HepG2 (cell line): Measurements from ENCODE around the gene GLRX5. TPM values are rescaled to one million over a fixed set of nuclear protein-coding genes. Genes with fewer than 3 reads are reported as not detected.

Experiments
- ATAC-seq: fragments of 200-7000 bp; cut with Tn5 transposase; 3 replicates; pipeline ENCODE4 v1.9.1; 2020; ENCODE audit warnings: mild to moderate bottlenecking, moderate library complexity
- BruUV-seq: library from RNA; stranded (reverse); fragments of 400-500 nt; replicated peaks from 2 replicates; lab custom pipeline; 2021; lab: Mats Ljungman, UMichigan
- CTCF ChIA-PET: fragments of 300-600 bp; formaldehyde crosslinking; extraction: SDS; loops from one replicate; lab custom pipeline; 2021; ENCODE audit warnings: low total read pairs, inconsistent platforms, low intra/inter-chr PET ratio; lab: Yijun Ruan, JAX
- POLR2A ChIA-PET: fragments of 350-600 bp; sonication (Branson Sonifier 250); formaldehyde crosslinking; loops from one replicate; lab custom pipeline; 2020; ENCODE audit warnings: antibody characterized with exemption, inconsistent platforms; lab: Yijun Ruan, JAX
- DNase-seq: peaks from one replicate; pipeline ENCODE4 v3.0.0-alpha.2; 2015; ENCODE audit warnings: low spot score
- FAIRE-seq: peaks from 3 replicates; lab custom pipeline; 2011; peaks lifted over from hg19 to GRCh38; lab: Jason Lieb, UNC
- H2AFZ ChIP-seq: one replicate; pipeline ENCODE4 v1.6.1; 2011; ENCODE audit warnings: low read length, inconsistent platforms
- H3K27ac ChIP-seq: fragments of 300-600 bp; 3 replicates; pipeline ENCODE4 v1.8.0; 2011; ENCODE audit warnings: mixed run types, mild to moderate bottlenecking, mixed read lengths, low read length, inconsistent platforms; ENCODE audit not compliant: insufficient read depth; ENCODE audit errors: extremely low read length
- H3K27me3 ChIP-seq, 2 experiments: fragments of 200-600 bp in 1 of 2; 2 replicates in 1 of 2; 3 replicates in 1 of 2; pipeline versions ENCODE4 v1.6.0 to v1.8.0; 2011; ENCODE audit warnings: low read length in 2 of 2, mild to moderate bottlenecking in 2 of 2, moderate library complexity in 2 of 2, inconsistent platforms in 1 of 2; ENCODE audit not compliant: insufficient read depth in 2 of 2, control insufficient read depth in 1 of 2
- H3K36me3 ChIP-seq, 2 experiments: fragments of 200-600 bp in 1 of 2; replicated peaks in 1 of 2; 2 replicates in 1 of 2; 3 replicates in 1 of 2; pipeline versions ENCODE4 v1.5.1 to v1.8.0; 2011; ENCODE audit warnings: low read length in 2 of 2, inconsistent platforms in 1 of 2; ENCODE audit not compliant: insufficient read depth in 2 of 2, control insufficient read depth in 1 of 2
- H3K4me1 ChIP-seq: 2 replicates; pipeline ENCODE4 v1.5.1; 2012; ENCODE audit warnings: low read length, inconsistent platforms; ENCODE audit not compliant: insufficient read depth
- H3K4me2 ChIP-seq: 2 replicates; pipeline ENCODE4 v1.6.0; 2011; ENCODE audit warnings: low read depth, low read length, inconsistent platforms
- H3K4me3 ChIP-seq, 3 experiments: fragments of 200-600 bp in 1 of 3; sonication (generic), shearing (Covaris generic) in 1 of 3; replicated peaks in 1 of 3; 2 replicates each; pipeline ENCODE4 v1.5.1; 2011 to 2016; ENCODE audit warnings: low read length in 3 of 3, inconsistent platforms in 2 of 3, low read depth in 2 of 3, mild to moderate bottlenecking in 2 of 3, control low read depth in 1 of 3, mixed read lengths in 1 of 3; ENCODE audit not compliant: insufficient read depth in 1 of 3
- H3K79me2 ChIP-seq: one replicate; pipeline ENCODE4 v1.6.1; 2011; ENCODE audit warnings: low read length, inconsistent platforms; ENCODE audit not compliant: insufficient read depth
- H3K9ac ChIP-seq: 2 replicates; pipeline ENCODE4 v1.6.0; 2011; ENCODE audit warnings: mild to moderate bottlenecking, low read depth, low read length, inconsistent platforms; ENCODE audit not compliant: insufficient read depth
- H3K9me3 ChIP-seq: 2 replicates; pipeline ENCODE4 v1.5.1; 2012; ENCODE audit warnings: mild to moderate bottlenecking, low read length
- H4K20me1 ChIP-seq: 2 replicates; pipeline ENCODE4 v1.6.0; 2011; ENCODE audit warnings: inconsistent platforms, mild to moderate bottlenecking, low read length, moderate library complexity; ENCODE audit not compliant: insufficient read depth
- SETDB1 ChIP-seq: sonication (generic); formaldehyde crosslinking; IDR thresholded peaks from 2 replicates; pipeline ENCODE4 v1.5.1; 2020; ENCODE audit warnings: missing genetic modification reagents, mild to moderate bottlenecking, borderline replicate concordance
- SPEN ChIP-seq: sonication (generic); formaldehyde crosslinking; IDR thresholded peaks from 2 replicates; pipeline ENCODE4 v1.5.1; 2020; ENCODE audit warnings: low read depth, mild to moderate bottlenecking, missing genetic modification reagents
- TAF15 ChIP-seq: fragments of 200-400 bp; formaldehyde crosslinking; IDR thresholded peaks from one replicate; pipeline ENCODE4 v1.6.1; 2018; ENCODE audit warnings: mild to moderate bottlenecking, low read depth, low read length; ENCODE audit not compliant: poor library complexity, severe bottlenecking
- TFDP1 ChIP-seq: IDR thresholded peaks from 2 replicates; pipeline ENCODE4 v1.6.1; 2016; ENCODE audit warnings: missing compliant biosample characterization, missing genetic modification reagents, borderline replicate concordance
- ZBTB38 ChIP-seq: sonication (generic); formaldehyde crosslinking; IDR thresholded peaks from 2 replicates; pipeline ENCODE4 v1.5.1; 2020; ENCODE audit warnings: mild to moderate bottlenecking, missing genetic modification reagents
- ZFP90 ChIP-seq: sonication (generic); formaldehyde crosslinking; IDR thresholded peaks from 2 replicates; pipeline ENCODE4 v1.8.0; 2022; ENCODE audit warnings: missing genetic modification reagents, mild to moderate bottlenecking, inconsistent platforms, borderline replicate concordance
- ZNF136 ChIP-seq: sonication (generic); formaldehyde crosslinking; IDR thresholded peaks from 2 replicates; pipeline ENCODE4 v1.8.1; 2022; ENCODE audit warnings: low read depth, mild to moderate bottlenecking, moderate library complexity, missing genetic modification reagents
- ZNF441 ChIP-seq: sonication (generic); formaldehyde crosslinking; IDR thresholded peaks from 2 replicates; pipeline ENCODE4 v1.7.0; 2021; ENCODE audit warnings: missing genetic modification reagents, borderline replicate concordance
- ZNF646 ChIP-seq: sonication (generic); formaldehyde crosslinking; IDR thresholded peaks from 2 replicates; pipeline ENCODE4 v1.9.0; 2021; ENCODE audit warnings: mild to moderate bottlenecking, missing genetic modification reagents
- ZNF670 ChIP-seq: sonication (generic); formaldehyde crosslinking; IDR thresholded peaks from 2 replicates; pipeline ENCODE4 v1.8.0; 2022; ENCODE audit warnings: mild to moderate bottlenecking, missing genetic modification reagents, borderline replicate concordance
- WGBS: methylation state at CpG from one replicate; pipeline ENCODE4 v1.1.6; 2017; ENCODE audit warnings: low lambda C conversion rate; 5-methylcytosine and 5-hydroxymethylcytosine counted together
- in situ Hi-C: cut with HindIII; loops from 2 replicates; pipeline ENCODE4 v1.10.0; 2017; ENCODE audit warnings: low pct_unique_long_range_greater_than_20kb; ENCODE audit not compliant: extremely low pct_ligation_motif_present
- intact Hi-C: fragments of 100-400 bp; cut with micrococcal nuclease; formaldehyde crosslinking; loops from one replicate; pipeline ENCODE4 v1.10.0; 2022; ENCODE audit not compliant: unreplicated experiment
- polyA plus RNA-seq, 8 experiments: library from polyadenylated mRNA; depleted of rRNA in 3 of 8; stranded (reverse) in 7 of 8; unstranded in 1 of 8; fragments of >200 nt; fragmentation: Illumina TruSeq in 4 of 8; extraction: Trizol in 4 of 8; gene quantifications; 2 replicates each; pipeline versions ENCODE4 v1.2.1 to v1.2.3, GENCODE V29; 2011 to 2016; ENCODE audit warnings: low read depth in 4 of 8, missing spikeins in 1 of 8, mixed read lengths in 1 of 8; ENCODE audit not compliant: insufficient read depth in 1 of 8
- total RNA-seq, 5 experiments: library from RNA; depleted of rRNA; stranded (reverse); fragments of >200 nt; fragmentation: Illumina TruSeq; extraction: Trizol; gene quantifications; 2 replicates each; pipeline ENCODE4 v1.2.3, GENCODE V29; 2016; ENCODE audit warnings: low read depth in 1 of 5

The GLRX5 gene
- total and polyA plus RNA-seq, 2 of the 13 experiments (the other 11 are each of a cell fraction or from before 2014, with no cell fraction given), result 122 to 146 TPM

GRCh38 chr14:95515080-95515489 lies 19.8 kb upstream of the GLRX5 start (continued):
- TF ChIP-seq ZNF646 (CRISPR knock-in tag), result no peak
- TF ChIP-seq ZBTB38 (CRISPR knock-in tag), result no peak
- TF ChIP-seq, all 625 proteins: peak for 16

- H3K4me1 ChIP-seq, result peaks cover 70% of the 10 kb centered on the region
- in situ Hi-C loops (no loop called here), intact Hi-C loops (loop anchor here (1.0 kb wide), 1 partner anchor 8 kb away; no protein-coding TSS in a partner anchor)
- ATAC-seq, result peak; percentile 92
- H3K4me3 ChIP-seq, result peak overlapping the region; percentile 62 to 73 (median 62)
- no CpG with 5 or more reads among the region's 50 CpGs for WGBS
- H3K9ac ChIP-seq, result peak overlapping the region; percentile 64
- peak overlapping the region; percentile 93 for H3K4me2 ChIP-seq
- BruUV-seq, result TSS peak; percentile 42
- H3K79me2 ChIP-seq, result peaks cover 27% of the 10 kb centered on the region
- POLR2A ChIA-PET, result interaction anchor here (0.7 to 3.8 kb wide), 8 partner anchors 9 to 71 kb away, joined by 3 to 37 read pairs (median 10); partner anchors contain the start of gene GLRX5
- FAIRE-seq, result no peak
- peak overlapping the region; percentile 59 for H3K27ac ChIP-seq
- no peaks in the 10 kb centered on the region for H3K36me3 ChIP-seq
- CTCF ChIA-PET, result no interaction called here
- no peaks in the 10 kb centered on the region for H4K20me1 ChIP-seq
- peak; percentile 39 for DNase-seq
- H3K27me3 ChIP-seq, result no peaks in the 10 kb centered on the region; a peak in 1 of 5 replicates
- H3K9me3 ChIP-seq, result no peaks in the 10 kb centered on the region
- H2AFZ ChIP-seq, result no peak overlapping the region
- no peak; the same call in 1 of the 2 replicates for TF ChIP-seq ZNF670
- no peak for TF ChIP-seq TAF15
- no peak for TF ChIP-seq TFDP1 (CRISPR knock-in tag)
- no peak for TF ChIP-seq SPEN (CRISPR knock-in tag)
- TF ChIP-seq ZNF136 (CRISPR knock-in tag), result no peak
- peak; percentile 43; the same call in 1 of the 2 replicates for TF ChIP-seq ZNF441 (CRISPR knock-in tag)
- TF ChIP-seq SETDB1 (CRISPR knock-in tag), result no peak
- no peak for TF ChIP-seq ZFP90 (CRISPR knock-in tag)
Measured at GRCh38 chr14:95515596-95516552, 19.0 kb upstream of the GLRX5 start.
